Stimulated activated CD8-positive, alpha-beta memory T cell treated with anti-CD3 and anti-CD28 coated beads, Interleukin-7, amount 100 ng/mL, for 24 hours (primary cell): ENCODE results near the gene HOXA5.

Source experiments
- DNase-seq: peaks from one replicate; pipeline ENCODE4 v3.0.0-alpha.2; 2020; ENCODE audit warnings: low read depth

Gene HOXA5

DNA sequence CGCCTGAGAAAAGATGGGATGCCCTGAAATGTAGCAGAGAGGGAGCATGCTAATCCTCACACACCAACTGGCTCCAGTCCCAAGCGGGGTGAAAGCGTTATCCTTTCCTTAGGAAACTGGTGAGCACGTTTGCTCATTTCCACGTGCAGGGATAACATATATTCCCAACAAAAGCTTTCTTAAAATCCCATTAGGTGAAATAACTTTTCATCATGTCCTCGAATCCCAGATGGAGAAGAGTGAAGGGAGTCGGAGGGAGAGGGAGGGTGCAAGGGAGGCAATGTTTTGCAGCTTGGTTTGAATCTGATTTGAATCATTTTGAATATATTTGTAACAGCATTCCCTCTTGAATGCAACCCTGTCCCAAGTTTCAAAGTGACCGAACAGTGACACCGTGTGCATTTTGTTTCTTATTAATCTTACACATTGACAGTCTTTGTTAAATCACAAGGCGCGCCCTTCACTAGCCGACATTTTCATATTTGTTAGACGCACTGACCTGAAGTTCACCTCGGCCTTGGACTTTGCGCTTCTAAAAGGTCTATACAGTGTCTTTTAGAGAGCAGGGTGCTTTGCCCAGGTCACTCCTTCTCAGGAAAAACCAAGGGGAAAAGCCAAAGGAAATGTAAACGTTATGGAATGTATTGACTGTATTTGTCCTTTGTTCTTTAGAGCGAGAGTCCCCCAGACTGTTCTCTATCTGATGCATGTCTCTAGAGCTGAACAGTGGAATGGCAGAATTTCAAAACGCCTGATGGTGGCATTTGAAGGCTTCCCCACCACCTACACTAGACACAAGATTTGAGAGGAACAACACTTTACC is 9.9 kb downstream of the HOXA5 start:
- DNase-seq, result no peak

DNA sequence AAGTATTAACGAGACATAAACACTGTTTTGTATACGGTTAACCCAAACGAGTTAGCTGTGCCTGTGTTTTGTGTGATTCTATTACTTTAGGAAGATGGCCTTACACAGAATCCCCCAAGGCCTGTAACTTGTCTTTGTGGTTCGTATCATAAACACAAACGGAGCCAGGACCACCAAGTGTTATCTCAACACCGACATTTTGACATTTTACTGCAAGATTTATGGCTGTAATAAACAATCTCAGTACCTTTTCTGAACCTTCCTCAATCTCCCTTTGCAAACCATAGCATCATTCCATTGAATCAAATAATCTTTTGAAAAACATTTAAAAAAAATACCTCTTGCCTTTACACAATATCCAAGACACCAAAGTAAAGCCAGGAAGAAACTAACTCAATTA is 10.5 kb downstream of the HOXA5 start:
- DNase-seq, result no peak

DNA sequence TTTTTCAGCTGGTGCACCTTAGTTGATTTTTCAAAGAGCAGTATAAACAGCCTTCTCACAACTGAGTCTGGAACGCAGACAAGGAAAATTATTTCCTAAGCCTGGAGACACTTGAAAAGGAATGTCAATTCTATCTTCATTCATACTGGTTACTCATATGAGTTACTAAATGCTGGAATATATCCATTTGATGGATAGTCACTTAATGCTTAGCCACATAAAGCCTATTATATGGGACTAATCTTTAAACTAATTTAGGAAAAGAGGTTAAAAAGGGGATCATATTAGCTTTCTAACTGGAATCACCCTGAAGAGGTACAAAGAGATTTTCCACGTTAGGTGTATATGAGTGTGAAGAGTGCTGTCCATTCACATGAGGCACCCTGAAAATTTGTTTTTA is 11.3 kb downstream of the HOXA5 start:
- no peak for DNase-seq

DNA sequence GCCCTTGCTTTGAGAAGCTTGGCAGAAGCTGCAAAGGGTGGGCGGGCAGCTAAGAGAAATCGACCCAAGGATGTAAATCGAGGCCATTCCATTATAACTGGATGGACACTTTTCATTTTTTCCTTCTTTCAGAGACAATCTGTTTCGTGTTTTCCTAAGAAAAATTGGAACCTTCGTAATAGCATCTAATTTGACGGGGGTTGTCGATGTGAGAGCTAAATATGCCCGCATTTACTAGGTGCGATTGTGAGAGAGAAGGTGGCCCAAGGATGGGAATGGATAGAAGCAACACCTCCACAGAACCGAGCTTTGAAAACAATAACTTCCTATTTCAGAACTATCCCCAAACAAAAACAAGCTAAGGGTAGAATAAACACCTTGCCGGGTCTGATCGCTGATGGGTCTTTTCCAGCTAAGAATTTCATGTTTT is 12.1 kb downstream of the HOXA5 start:
- no peak for DNase-seq

DNA sequence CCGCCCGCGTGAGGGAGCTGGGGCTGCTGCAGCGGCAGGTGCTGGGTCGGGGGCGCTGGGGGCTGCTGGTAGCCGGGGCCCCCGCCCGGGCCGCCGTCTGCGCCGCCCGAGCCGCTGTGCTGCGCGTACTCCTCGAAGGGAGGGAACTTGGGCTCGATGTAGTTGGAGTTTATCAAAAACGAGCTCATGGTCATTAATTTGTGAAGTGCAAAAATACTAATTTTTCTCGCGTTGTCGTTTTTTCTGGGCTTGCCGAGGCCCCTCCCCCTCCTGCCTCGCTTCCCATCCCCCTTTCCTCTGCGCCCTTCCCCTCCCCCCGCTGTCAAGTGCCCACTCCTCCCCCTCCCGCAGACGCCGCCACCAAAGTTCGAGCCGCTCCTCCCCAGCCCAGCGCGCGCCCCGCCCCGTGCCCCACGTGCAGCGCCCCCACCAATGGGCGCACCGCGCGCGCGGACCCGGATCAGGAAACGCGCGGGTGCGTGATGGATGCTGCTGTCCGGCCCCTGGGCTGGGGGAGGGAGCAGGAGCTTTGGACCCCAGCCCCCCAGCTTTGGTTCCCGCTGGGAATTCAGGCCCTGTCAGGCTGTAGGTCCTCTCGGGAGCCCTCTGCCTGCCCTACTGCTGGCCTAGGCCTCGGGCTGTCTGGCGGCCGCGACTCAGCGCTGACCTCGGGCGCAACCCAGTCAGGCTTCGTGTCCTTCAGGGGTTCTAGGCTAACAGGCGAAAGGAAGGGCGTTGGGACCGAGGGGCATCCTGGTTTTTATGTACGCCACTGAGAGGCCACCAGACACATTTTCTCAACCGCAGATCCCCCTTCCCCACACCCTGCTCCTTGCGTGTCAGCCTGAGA is 12.7 kb downstream of the HOXA5 start, which contains the start of gene HOXA4:
TSS of gene HOXA4 (minus strand) at position 218 of the 850 bp plus-strand sequence. CDS start at position 194, 24 bp downstream.
- DNase-seq, result peak; percentile 32

DNA sequence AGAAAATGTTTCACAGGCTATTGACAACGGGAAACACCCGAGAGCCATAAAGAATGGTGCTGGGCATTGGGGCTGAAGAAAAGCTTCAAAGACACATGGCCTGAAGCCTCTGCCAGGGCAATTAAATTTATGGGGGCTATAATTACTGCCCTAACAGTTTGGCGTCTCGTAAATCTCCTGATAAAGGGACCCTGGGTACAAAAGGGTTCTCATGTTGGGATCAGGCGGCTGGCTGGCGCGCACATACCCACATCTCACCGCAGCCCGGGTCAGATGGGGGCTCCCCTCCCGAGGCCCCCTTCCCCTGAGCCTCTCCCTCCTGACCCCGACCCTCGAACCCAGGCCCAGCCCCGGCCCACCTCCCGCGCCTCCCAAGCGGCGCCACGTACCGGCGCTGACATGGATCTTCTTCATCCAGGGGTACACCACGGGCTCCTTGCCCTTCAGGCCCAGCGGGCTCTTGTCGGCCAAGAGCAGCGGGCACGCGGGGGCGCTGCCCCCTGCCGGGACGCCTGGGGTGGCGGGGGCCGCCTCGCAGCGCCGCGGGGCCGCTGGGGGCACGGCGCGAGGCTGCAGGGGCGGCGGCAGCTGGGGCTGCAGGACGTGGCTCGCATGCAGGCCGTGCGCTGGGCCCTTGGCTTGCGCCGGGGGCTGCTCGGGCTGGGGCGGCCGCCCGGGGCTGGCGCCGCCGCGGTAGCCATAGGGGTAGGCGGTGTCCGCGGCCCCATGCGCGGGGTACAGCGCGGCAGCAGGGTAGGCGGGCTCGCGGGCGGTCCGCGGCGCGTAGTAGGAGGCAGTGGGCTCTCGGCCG is 13.5 kb downstream of the HOXA5 start:
- DNase-seq, result no peak

DNA sequence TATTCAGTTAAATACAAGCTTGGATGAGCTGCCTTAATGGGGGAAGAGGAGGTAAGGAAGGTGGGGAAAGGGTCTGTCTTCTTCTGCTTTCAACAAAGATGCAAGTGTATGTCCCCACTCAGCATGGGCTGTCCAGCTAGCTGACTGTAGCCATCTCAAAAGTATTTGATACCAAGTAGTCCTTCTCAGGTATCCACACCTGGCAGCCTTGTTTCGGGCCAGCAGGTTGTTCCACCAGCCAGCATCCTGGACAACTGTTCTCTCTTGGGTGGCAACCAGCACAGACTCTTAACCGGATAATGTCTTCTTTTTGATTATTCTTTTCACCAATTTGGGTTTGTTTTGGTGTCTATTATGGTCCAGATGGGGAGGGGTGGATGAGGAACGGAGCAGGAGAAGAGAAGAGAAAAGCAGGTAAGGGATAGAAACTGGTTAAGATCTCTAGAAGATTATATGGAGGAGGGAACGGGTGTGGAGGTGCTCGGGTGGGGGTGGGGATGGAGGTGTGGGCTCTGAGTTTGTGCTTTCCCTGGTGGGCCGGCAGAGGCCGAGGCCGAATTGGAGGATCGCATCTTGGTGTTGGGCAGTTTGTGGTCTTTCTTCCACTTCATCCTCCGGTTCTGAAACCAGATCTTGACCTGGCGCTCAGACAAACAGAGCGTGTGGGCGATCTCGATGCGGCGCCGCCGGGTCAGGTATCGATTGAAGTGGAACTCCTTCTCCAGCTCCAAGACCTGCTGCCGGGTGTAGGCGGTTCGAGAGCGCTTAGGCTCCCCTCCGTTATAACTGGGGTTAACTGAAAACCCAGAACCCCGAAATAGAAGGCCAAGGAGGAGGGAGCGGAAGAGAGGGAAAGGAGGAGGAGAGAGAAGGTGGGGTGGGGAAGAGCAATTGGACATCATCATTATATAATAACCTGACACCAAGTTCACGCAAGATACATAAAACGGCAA is 14.4 kb downstream of the HOXA5 start:
- no peak for DNase-seq

DNA sequence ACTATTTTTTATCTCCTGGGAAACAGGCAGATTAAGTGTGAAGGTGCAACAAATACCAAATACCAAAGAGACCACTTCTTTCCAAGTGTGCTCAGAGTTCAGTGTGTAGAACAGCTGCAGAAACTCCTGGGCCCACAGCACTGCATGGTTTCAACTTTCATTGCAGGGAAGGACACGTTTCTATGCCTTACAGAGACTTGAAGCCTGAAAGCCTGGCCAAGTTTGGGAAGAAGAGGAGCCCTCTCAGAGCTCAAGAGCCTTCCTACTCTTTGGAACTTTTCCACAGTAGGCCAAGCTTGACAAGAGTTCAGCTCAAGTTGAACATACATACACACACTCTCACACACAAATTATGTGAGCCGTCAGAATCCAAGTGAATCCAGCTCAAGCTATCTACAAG is 15.4 kb downstream of the HOXA5 start:
- DNase-seq, result no peak

DNA sequence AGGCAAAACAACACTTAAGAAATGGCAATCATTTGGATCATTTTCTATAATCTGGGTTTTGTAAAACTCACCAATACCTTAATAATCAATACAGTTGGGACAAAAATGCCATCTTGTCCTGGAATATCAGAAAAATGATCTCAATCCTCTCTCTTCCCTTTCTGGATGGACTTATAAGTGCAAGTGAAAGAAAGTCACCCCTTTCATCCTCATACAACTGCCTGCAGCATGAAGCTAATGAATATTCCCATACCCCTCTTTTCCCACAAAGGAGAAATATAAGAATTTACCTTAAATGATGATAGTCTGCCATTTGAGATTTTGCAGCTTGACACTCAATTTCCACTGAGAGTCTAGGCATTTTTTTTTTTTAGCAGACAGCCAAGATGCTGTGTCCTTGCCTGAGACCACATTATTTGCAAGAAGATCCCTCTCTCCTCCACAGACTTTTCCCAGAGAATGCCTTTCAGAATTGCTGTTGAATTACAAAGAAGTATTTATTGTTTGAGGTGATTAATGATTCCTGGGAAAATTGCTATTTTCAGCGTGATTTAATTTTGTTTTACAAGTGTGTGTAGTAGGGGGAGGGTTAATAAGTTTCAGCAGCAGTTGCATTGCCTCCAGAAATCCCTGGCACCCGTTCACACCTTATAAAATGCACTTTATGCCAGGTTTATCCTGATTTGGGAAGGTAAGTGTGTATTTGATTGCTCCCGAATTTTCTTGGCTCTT is 16.7 kb downstream of the HOXA5 start:
- DNase-seq, result no peak

DNA sequence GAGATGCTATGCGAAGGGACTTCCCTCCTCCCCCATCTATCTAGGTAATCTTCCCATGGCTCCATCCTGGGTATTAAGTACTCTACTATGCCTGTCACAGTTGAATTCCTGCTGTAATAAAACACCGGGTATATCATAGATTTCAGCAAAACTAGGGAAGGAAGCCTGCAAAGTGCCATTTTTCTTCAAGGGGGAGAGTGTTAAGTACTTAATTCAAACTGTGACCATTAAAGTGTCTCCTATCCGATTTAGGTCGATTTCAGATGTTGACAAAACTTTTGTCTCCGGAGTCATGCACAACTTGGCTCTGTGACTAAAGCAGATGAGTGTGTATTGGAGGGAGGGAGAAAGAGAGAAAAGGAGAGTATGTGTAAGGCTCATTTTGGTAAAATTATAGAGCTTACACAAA is 17.5 kb downstream of the HOXA5 start:
- DNase-seq, result no peak

DNA sequence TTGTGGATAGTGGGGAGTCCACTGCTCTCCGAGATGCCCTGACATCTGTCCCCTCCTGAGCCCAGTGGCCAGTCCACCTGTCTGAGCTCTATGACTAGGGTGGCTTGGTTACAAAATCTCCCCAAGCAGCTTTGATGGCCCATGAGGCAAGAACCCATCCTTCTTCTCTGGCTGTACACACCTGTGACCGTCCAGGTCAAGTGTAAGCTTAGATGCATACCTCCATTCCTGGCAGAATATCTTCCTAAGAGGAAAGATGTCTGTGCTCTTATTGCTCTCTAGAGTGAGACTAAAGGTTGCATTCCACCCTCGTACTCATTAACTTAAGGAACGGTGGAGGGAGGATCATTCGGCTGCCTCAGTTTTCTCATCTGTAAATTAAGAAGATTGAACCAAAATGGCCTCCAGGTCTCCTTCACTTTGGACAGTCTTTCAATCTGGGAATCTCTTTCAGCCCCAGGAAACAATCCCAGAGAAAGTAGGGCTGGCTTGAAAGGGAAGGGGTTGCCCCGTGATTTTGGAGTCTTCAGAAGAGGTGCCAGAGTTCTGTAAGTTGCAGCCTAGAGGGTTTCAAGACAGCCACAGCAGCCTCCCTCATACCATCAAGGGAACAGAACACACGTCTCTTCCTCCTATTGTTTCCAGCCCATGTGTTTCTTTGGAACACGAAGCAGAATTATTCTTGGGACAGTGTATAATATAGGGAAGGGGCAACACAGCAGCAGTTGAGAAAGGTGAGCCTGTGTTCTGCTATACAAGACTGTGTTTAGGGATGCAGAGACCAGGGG is 18.4 kb downstream of the HOXA5 start:
- no peak for DNase-seq

DNA sequence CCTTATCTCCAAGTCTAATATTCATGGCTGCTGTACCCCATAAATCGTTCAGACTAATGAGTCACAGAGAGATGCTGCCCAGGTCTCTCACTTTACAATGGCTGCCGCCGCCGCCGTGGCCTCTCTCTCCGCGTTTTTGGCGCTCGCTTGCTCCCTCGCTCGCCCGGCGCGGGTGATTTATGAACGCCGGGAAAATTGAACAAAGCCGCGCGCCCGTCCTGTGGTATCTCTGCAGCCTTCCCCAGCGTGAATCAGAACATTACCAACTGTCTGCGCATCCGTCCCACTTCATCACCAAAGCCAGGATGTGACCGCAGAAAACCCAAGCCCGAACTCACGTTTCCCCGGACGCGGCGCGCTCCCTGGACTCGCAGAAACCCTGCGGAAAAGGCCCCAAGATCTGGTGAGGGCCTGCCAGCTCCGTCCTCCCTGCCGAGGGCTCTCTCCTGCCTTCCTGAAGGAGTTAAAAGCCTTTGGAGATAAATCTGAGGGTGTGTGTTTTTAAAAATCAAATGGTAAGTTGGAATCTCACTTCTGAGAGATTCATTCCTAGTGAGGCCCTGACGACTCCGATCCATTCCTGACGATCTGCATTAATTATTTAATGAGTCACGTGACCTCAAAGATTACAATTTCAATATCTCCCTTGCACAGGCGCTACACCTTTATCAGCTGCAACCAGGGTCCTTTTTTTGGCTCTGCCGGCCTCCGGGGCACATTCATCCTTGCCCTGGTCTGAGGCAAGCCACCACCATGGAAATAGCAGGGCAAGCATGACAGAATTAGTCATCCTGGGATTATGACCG is 19.2 kb downstream of the HOXA5 start:
- DNase-seq, result no peak

DNA sequence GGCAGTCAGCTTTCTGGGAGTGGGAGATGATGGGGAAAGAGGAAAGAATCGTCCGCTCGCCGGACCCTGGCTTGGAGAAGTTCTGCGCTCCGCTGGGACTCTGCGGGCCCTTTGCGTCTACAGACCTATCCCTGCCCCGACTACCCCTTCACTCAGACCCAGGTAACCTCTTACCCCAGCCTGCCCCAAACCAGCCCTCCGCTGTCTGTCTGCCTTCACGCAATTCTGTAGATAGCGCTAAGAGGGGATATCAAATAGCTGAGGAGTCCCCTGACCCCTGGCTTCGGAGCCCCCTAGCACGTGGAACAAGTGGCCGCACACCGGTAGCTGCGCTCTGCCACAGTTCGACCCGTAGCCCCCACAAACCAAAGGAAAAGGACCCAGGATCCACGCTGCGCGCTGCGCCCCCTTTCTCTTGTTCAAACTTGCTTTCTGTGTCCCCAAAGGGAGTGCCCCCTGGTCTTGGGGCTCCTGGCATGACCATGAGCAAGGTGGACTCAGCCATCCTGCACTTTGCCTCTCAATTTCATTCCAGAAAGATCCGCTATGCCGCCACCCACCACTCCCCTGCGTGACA is 19.9 kb downstream of the HOXA5 start:
- DNase-seq, result no peak

DNA sequence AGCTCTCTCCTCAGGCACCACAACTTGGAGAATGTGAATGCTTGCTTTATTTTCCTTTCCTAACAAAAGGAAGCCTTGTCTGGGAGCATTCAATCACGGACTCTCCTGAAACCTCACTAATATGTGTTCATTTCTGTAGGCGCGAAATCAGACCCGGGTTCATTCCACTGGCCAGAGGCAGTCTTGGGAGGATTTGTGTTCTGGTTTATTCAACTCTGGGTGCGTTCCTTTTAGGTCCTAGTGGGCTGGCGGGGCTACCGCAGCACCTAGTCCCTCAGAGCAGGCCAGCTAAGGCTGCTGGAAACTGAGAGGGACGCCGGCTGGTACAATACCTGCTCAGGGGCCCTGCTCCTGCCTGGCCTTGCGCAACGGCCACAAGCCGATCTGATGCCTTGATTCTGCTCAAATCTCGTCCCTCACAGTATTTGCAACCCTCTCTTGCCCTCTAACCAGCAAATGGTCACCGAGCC is 20.4 kb downstream of the HOXA5 start:
- no peak for DNase-seq

DNA sequence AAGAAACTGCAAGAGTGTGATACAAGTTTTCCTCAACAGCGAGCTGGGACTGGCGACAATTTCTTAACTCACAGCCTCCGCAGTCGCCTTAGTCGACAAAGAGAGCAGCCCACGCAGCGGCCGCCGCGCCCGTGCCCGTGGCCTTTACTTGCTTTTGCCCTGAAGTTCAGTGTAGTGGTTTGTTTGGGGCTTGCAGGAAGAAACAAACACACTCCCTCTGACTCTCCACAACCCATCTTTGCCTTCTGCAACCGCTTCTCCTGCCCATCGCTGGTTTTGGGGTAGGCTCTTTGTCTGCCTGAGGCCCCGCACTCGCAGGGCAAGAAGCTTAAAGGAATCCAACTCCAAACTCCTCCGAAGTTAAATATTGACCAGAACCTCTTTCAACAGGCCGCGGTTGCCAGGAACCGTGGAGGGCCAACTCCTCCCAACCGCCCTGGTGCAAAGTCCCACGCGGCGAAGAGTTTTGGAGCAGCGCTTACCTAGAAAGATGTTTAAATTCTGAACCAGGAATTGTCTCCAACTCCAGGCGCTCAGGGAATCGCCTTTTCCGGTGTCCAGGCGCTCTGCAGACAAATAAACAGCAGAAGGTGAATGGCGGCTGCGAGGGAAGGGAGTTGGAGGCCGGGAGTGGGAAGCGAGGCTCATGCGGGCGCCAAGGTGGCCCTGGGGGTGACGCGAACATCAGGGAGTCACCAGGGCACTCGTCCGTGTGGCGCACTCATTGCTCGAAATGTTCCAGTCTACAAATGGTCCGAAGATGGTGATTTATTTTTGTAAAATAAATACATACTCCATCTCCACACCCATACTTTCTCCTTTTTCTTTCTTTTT is 21.2 kb downstream of the HOXA5 start:
- no peak for DNase-seq

DNA sequence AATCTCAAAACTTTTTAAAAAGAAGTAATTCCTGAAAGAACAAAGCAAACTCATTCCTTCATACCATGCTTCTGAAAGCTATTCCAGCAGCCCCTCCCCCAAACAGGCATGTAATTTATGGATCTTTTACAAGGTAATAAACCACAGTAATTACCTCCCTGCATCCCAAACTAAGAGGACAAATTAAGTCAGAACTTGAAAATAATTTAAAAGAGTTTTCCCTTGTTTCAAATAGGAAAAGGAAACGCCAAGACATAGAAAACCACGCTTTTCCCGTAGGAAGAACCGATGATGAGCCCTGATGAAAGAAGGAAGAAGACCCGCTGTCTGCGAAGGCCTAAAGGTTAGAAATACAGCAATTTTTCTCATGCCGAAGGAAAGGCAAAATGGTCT is 21.8 kb downstream of the HOXA5 start:
- no peak for DNase-seq

DNA sequence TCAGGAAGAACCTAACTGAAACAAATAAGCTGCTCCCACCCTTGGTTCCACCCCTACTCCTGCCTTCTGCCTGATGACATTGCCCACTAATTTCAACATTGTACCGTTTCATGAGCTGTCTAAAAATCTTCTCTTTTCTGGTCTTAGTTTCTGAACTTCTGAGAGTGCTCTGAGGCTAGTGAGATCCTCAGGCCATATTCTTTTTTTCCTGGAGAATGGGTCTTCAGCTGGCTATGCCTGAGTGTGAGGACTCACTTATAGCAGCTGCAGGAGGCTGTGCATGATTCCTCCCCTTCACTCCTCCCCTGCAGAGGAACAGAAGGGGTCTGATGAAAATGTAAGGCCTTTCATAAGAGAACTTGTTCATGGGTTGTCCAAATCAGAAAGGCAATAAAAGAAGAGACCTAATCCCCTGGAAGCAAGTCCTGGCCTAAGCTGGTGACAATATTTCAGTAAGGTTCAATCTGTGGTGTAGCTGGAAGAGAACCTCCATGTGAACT is 24.0 kb downstream of the HOXA5 start:
- DNase-seq, result no peak
